NCI-H510A (cell line): ENCODE results near the gene PFKFB3.

ENCODE experiments used
- DNase-seq: peaks from one replicate; lab custom pipeline; 2025; lab: John Stamatoyannopoulos, UW

Gene PFKFB3

DNA sequence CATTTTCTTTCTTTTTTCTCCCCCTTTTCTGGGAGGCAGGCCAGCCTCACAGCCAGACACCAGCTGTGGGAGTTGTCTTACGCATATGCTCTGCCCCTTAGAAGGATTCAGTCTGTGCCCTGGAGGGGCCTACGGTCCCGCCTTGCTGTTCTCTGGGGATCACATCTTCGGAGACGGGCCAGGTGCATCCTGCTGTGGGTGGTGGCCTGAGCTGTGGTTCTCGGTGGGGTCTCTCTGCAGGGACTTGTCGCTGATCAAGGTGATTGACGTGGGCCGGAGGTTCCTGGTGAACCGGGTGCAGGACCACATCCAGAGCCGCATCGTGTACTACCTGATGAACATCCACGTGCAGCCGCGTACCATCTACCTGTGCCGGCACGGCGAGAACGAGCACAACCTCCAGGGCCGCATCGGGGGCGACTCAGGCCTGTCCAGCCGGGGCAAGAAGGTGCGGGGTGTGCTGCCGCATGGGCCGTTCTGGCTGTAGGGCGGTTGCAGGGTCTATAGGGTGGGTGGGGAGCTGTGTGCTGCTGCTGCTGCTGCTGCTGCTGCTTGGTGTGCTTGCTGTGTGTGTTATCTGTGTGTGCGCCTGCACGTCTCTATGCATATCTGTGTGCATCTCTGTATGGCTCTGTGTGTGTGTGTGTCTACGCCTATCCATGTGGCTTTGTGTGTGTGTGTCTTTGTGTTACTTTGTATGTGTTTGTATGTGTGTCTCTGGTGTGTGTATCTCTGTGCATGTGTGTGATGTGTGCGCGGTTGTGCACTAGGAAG, 17.9 kb downstream of the PFKFB3 start:
- DNase-seq: no peak

GRCh38 chr10:6221192-6221940, 18.6 kb downstream of the PFKFB3 start:
- DNase-seq: no peak

GRCh38 chr10:6221971-6222751, 19.4 kb downstream of the PFKFB3 start:
- no peak for DNase-seq

GRCh38 chr10:6222755-6223154, 20.0 kb downstream of the PFKFB3 start:
- DNase-seq: no peak

GRCh38 chr10:6223981-6224380, 21.2 kb downstream of the PFKFB3 start:
- no peak for DNase-seq

DNA sequence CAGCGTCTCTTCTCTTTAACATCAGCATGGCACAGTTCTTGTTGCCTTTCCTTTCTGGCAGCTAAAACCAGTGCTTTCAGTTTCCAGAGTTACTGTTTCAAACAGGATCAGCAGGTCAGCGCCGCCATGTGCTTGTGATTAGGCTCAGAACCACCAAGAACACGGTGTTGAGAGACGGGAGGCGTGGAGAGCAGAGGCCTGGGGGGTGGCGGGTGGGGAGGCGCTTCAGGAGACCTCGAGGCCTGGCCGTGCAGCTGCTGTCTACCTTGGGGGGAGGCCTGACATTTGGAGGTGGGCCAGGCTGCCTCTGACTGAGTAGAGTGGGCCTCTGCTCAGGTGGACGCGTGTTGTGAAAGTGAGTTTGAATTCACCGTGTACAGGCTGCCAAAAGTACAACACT, 22.0 kb downstream of the PFKFB3 start:
- no peak for DNase-seq

GRCh38 chr10:6225263-6225814, 22.6 kb downstream of the PFKFB3 start:
- no peak for DNase-seq

GRCh38 chr10:6226216-6226615, 23.5 kb downstream of the PFKFB3 start:
- DNase-seq: no peak

DNA sequence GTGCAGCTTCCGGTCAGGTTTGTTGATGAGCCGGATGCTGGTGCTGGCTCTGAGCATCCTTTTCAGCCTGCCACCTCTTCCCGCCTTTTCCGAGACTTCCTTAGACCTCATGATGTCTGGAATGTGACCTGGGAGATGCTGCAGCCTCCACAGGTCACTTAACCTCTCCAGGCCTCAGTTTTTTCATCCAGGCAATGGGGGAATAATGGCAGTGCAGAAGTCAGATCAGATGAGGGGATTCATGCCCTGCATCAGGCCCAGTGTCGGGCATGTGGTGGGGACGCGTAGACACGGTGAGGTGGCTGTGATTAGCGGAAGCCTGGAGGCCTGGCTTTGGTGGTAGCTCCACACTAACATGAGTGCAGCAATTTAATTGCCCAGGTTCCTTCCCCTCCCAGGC, 24.6 kb downstream of the PFKFB3 start:
- DNase-seq: no peak

DNA sequence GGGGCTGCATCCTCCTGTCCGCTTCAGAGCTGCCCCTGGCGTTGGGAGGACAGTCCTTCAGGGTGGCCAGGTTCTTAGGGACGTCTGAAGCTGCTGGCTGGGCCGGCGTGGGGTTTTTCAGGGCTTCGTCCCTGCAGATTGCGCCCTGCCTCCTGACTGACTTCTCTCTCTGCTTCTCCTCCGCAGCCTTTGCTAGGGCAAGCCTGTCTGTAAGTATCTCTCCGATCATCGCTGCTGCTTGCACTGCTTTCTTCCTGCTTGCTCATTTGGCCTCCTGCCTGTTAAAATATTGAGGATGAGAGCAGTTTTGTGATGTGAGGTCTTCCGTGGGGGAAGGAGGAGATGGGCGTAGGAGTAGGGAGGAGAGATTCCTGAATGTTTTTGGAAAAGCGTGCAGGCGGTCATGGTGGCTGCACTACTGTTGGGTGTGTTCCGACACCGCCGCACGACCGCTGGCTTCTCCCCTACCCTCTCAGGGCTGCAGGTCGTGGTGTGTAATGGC, 25.3 kb downstream of the PFKFB3 start:
- DNase-seq: no peak

DNA sequence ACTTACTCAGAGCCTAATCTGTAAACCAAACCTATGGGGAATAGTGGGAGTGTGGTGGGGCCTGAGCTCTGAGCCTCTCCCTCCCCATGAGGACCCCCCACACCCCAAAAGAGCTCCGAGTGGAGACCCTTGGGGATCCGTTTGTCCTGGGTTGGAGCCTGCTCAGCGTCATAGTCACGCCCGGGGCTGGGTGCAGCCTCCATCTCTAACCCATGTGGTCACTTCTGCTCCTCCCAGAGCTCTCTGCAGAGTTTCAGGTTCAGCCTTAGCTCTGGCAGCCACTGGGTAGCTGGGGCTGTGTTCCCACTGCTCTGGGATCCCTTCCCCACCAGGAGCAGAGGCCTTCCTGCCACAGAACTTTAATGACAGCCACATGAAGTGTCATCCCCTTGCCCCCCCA, 25.9 kb downstream of the PFKFB3 start:
- no peak for DNase-seq

GRCh38 chr10:6229290-6229689, 26.6 kb downstream of the PFKFB3 start:
- DNase-seq: no peak

DNA sequence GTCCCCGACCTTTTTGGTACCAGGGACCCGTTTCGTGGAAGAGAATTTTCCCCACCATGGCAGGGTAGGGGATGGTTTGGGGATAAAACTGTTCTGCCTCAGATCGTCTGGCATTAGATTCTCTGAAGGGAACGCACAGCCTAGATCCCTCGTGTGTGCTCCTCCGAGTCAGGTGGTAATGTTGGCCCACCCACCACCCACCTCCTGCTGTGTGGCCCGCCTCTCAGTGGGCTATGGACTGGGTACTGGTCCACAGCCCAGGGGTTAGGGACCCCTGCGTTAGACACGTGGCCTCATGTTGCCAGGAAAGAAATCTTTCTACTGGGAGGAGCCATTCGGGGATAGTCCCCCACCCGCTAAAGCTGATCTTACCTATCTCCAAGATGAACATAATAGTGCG, 27.0 kb downstream of the PFKFB3 start:
- DNase-seq: no peak

- no peak for DNase-seq
These were observed 27.6 kb downstream of the PFKFB3 start for GRCh38 chr10:6230315-6230714.

DNA sequence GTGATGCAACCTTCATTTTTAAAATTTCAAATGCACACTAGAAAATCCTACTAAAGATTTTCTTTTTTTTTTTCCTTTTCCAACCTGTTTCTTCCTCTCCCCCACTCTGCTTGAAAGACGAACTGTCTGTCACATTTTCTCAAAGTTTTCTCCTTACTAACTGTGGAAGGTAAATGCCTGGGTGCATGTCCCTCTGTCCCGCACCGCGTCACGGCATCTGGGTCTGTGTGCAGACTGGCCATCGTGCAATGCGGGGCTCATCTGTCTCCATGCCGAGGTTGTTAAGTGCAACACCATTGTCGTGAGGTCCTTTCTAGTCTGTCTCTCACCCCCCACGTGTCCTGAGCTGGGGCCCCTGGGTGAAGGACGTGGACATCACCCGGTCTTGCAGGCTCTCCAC, 28.4 kb downstream of the PFKFB3 start:
- no peak for DNase-seq

DNA sequence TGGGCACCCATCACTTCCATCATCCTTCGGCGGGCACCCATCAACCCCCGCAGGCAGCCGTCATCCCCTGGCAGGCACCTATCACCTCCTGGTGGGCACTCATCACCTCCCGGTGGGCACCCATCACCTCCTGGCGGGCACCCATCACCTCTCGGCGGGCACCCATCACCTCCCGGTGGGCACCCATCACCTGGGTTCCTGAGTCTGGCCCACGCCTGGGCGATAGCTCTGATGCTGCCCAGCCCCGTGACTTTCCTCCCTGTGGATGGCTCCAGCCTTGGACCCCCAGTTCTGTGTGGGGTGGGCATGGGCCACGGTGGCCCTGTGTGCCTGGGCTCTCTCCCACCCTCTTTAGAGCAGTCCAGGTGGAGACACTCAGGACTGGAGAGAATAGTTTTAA, 29.0 kb downstream of the PFKFB3 start:
- DNase-seq: no peak

- no peak for DNase-seq
These were observed 29.6 kb downstream of the PFKFB3 start for GRCh38 chr10:6232225-6232807.

- DNase-seq: no peak
These were observed 30.4 kb downstream of the PFKFB3 start for GRCh38 chr10:6232846-6233724.

DNA sequence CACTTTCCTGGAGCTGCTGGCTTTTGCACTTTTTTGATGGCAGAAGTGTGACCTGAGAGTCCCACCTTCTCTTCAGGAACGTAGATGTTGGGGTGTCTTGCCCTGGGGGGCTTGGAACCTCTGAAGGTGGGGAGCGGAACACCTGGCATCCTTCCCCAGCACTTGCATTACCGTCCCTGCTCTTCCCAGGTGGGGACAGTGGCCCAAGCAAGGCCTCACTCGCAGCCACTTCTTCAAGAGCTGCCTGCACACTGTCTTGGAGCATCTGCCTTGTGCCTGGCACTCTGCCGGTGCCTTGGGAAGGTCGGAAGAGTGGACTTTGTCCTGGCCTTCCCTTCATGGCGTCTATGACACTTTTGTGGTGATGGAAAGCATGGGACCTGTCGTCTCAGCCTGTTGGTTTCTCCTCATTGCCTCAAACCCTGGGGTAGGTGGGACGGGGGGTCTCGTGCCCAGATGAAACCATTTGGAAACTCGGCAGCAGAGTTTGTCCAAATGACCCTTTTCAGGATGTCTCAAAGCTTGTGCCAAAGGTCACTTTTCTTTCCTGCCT, 31.1 kb downstream of the PFKFB3 start:
- no peak for DNase-seq

DNA sequence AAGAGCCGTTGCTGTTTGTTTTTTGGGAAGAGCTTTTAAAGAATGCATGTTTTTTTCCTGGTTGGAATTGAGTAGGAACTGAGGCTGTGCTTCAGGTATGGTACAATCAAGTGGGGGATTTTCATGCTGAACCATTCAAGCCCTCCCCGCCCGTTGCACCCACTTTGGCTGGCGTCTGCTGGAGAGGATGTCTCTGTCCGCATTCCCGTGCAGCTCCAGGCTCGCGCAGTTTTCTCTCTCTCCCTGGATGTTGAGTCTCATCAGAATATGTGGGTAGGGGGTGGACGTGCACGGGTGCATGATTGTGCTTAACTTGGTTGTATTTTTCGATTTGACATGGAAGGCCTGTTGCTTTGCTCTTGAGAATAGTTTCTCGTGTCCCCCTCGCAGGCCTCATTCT, 31.6 kb downstream of the PFKFB3 start:
- DNase-seq: no peak
